HG03196 (cell line): Measurements from ENCODE around the gene GPR62.
"Not testable (repeated sequence)": the region's sequence is repeated elsewhere in the genome, so short reads cannot be mapped to it uniquely, and the experiment has no call there.

Source experiments
- ATAC-seq: cut with Tn5 transposase; IDR thresholded peaks from one replicate; pipeline ENCODE4 v1.9.1; 2021; ENCODE audit not compliant: unreplicated experiment

GPR62 gene, protein sequence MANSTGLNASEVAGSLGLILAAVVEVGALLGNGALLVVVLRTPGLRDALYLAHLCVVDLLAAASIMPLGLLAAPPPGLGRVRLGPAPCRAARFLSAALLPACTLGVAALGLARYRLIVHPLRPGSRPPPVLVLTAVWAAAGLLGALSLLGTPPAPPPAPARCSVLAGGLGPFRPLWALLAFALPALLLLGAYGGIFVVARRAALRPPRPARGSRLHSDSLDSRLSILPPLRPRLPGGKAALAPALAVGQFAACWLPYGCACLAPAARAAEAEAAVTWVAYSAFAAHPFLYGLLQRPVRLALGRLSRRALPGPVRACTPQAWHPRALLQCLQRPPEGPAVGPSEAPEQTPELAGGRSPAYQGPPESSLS

DNA sequence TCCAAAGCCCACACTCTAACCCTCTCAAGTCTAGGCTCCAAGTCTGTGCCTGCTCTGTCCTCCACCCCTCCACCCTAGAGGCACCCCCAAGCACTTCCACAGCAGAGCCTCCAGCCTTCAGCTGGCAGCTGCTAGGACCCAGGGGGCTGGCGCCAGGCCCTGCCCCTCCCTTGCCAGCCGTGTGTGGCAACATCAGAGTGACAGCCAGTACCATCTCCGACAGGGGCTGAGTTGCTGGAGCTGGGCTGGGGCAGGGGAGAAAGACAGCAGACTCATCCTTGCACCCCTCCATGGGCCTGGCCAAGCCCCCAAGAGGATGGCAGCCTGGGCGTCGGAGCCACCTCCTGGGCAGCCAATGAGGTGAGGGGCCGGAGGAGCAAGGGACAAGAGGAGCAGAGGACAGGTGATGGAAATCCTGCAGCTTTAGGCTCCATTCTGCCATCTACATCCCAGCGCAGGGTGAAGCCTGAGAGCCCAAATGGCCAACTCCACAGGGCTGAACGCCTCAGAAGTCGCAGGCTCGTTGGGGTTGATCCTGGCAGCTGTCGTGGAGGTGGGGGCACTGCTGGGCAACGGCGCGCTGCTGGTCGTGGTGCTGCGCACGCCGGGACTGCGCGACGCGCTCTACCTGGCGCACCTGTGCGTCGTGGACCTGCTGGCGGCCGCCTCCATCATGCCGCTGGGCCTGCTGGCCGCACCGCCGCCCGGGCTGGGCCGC, at the start of gene GPR62:
TSS of gene GPR62 (plus strand) at position 207 of the 718 bp plus-strand sequence. CDS start at position 479, 272 bp downstream.
- no peak for ATAC-seq

DNA sequence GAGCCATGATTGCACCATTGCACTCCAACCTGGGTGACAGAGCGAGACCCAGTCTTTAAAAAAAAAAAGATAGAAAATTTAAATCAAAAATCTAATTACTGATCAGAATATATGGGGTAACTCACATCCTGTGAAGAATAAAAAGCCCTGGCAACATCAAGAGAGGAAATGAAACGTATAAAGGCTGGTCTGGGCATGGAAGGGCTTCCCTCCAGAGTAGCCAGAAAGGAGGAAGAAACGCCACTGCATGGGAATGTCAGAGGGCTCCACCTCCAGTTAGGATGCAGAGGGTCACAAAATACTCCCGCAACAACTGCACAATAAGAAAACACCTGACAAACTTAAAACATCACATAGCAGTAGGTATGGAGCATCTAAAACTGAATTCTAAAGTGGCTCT, 47.2 kb upstream of the GPR62 start:
- ATAC-seq = no peak

DNA sequence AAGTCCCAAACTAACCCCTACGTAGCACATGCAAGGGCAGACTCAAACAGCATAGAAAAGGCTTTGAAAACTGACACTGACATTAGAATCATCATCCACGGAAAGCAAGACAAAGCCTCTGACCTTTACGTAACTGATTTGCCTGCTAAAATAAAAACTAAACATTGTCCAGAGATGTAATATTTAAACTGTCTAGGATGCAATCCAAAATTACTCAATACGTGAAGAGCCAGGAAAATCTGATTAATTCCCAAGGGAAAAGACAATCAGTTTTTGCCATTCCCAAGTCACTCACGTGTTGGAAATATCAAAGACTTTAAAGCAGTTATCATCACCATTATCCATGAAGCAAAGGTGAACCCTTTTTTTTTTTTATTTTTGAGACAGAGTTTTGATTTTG, 38.8 kb upstream of the GPR62 start:
- ATAC-seq = no peak

DNA sequence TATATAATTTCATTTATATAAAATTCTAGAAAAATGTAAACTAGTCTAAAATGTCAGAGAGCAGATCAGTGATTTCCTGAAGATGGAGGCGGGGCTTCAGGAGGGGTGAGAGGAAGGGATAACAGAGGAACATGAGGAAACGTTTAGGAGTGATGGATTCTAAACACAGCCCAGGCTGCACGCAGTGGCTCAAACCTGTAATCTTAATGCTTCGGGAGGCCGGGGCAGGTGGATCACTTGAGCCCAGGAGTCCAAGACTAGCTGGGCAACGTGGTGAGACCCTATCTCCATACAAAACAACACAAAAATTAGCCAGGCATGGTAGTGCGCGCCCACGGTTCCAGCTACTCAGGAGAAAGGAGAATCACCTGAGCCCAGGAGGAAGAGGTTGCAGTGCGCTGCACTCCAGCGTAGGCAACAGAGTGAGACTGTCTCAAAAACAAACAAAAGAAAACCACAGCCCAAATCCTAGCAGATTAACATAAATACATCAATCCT, 34.1 kb upstream of the GPR62 start:
- no peak for ATAC-seq

DNA sequence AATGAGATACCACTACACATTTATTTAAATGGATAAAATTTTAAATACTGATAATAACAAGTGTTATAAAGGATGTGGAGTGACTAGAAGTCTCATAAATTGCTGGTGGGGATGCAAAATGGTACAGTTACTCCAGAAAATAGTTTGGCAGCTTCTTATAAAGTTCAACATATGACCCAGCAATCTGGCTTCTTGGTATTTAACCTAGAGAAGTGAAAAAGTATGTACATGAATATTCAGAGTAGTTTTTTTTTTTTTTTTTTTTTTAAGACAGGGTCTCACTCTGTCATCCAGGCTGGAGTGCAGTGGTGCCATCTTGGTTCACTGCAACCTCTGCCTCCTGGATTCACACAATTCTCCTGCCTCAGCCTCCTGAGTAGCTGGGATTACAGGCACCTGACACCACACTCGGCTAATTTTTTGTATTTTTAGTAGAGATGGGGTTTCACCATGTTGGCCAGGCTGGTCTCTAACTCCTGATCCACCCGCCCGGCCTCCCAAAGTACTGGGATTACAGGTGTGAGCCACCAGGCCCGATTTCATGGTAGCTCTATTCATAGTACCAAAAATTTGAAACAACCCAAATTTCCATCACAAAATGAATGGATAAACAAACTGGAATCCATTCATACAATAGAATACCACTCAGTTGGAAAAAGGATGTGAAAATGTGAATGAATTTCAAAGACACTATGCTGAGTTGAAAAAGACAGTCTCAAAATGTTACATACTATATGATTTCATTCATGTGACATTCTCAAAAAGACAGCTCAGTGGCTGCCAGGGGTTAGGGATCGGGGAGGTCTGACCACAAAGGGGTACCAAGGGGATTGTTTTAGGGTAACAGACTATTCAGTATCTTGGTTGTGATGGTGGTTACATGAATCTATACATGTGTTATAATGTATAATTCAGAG, 27.9 kb upstream of the GPR62 start:
- no peak for ATAC-seq

DNA sequence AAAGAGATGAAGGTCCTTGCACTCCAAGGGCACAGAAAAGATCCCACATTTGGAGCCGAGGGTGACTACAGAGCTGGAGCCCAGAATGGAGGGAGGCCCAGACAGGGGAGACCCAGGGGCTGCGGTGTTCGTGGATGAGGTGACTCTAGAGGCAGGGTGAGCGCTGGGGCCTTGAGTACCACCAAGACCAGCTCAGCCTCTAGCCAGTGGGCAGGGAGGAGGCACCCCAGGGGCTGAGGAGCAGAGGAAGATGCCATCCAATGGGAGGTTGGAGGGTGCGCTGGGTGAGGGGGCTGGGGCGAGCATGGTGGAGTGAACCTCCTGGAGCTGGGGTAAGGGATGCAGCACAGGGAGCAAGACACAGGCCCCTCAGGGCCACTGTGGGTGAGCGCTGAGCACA, 26.7 kb upstream of the GPR62 start:
- ATAC-seq = no peak

DNA sequence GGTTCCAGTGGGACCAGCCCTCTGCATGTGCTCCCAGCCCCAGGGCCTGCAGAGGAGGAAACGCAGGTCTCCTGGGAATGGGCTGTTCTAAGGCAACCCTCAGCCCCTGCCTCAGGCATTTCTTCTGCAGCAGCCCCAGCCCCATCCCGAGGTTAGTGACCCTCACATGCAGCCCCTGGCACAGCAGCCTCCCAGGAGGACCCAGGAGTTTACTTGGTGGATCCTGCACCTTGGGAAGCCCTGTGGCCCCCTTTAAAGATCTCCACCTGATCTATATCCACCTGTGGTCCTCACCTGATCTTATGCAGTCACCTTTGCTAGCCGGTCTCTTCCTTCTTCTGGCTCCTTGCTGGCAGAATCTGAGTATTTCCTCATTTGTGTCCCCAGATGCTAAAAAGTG, 26.2 kb upstream of the GPR62 start:
- ATAC-seq = not testable (repeated sequence)

DNA sequence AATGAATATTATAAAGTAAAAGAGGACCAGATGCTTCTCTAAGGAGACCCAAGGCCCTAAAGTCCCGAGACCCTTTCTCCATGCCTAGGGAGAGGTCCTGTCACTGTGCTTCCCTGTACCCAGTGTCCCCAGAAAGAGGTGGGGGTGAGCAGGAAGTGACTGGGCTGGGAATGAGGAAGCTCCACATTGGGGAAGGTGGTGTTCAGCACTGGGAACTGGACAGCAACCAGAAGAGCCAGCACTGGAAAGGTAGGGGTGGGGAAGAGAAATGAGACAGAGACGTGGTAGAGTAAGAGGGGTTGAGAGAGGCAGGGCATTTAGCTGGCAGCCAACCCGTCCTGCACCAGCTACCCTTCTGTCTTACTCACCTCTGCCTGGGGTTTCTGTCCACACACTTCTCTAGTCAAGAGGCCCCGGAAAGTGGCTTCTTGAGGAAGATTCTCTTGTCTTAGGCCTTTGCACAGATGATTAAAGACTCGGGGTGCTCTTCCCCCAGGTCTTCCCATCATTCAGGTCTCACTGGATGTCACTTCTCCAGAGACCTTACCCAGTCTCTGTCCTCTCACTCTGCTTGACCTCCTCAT, 25.7 kb upstream of the GPR62 start:
- ATAC-seq = no peak

DNA sequence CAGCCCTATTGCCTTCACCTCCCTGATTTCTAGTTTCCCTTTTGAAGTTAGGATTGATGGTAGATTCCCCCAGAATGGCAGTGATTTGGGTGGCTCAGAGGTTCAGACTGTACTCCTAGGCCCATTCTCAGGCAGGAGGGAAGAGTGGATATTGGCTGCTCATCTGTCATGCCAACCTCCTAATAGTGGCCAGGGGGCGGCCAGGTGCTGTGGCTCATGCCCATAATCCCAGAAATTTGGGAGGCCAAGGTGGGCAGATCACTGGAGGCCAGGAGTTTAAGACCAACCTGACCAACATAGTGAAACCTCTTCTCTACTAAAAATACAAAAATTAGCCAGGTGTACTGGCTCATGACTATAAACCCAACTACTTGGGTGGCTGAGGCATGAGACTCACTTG, 24.7 kb upstream of the GPR62 start:
- no peak for ATAC-seq

DNA sequence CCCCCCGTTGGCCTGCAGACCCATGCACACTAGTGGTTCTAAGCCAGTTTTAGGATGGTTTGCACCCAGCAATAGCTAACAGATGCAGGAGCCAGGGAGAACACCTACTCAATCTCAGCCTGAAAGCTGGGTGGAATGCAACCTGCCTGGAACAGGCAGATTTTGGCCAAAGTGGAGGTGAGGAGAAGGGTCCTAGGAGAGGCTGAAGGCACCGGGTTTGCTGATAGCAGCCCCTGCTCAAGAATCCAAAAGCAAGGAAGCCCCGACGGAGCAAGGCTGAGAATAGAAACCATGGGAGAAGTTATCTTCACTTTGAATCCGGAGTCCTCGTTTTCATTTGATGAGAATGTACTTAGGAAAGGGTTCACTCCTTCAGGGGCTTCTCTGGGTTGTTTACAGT, 23.4 kb upstream of the GPR62 start:
- ATAC-seq = no peak

DNA sequence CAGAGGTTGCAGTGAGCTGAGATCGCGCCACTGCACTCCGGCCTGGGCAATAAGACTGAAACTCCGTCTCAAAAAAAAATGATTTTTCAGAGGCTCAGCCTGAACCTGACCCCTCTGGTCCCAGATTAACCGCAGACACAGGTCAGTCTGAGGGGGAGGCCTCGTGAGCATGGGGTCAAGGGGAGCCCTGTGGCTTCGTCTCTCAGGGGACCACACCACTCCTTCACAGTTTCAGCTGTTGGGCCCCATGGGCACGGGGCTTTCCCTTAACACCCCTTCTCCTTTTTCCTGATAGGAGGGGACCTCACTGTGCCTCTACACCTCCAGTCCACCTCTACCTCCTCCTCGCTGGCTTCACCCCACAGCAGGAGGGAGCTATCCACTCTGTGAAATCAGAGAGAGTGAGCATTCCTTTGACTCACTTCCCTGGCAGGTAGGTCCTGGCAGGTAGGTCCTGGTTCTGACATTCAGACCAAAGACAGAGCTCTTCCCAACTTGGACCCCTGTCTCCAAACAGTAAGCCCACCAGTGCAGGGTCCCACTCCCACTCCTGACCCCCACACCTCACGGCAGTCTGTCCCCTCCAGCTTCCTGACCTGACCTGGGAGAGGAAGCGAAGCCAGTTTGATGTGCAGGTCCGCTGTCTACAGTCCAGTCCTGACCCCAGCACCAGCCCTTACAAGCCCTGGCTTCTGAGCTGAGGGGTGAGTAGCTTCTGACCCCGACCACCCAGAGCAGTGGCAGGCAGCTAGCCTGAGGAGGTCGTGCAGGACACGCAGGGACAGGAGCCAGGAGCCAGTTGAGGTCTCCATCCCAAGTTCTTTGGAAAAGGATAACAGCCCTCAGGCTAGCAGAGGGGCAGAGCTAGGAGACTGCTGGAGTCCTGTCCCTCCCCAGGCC, 22.5 kb upstream of the GPR62 start:
- no peak for ATAC-seq

DNA sequence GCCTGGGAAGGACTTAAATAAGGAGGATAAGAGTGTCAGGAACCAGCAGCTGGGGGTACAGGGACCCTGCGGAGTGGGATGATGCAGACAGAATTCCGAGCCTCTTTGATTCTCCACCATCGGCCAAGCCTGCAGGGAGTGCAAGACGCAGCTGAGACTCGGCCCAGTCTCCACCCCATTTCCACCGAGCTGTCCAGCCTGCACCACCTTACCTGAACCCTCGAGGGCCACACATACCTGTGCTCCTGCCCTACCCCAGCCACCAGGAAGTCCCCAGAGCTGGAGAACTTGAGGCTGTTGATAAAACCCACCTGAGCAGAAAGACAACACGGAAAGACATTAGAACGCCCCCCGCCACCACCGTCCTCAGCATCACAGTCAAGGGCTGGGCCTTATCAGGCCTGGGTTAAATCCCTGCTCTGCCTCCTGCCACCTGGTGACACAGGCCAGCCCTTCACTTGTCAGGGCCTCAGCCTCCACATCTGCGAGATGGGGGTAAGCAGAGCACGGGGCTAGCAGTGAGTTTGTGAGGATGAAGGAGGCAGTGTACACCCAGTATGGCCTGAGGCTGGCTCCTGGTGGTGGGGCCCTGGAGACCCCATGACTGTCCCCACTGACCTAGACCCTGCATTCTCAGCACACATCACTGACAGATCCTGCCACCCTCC, 21.6 kb upstream of the GPR62 start:
- no peak for ATAC-seq

DNA sequence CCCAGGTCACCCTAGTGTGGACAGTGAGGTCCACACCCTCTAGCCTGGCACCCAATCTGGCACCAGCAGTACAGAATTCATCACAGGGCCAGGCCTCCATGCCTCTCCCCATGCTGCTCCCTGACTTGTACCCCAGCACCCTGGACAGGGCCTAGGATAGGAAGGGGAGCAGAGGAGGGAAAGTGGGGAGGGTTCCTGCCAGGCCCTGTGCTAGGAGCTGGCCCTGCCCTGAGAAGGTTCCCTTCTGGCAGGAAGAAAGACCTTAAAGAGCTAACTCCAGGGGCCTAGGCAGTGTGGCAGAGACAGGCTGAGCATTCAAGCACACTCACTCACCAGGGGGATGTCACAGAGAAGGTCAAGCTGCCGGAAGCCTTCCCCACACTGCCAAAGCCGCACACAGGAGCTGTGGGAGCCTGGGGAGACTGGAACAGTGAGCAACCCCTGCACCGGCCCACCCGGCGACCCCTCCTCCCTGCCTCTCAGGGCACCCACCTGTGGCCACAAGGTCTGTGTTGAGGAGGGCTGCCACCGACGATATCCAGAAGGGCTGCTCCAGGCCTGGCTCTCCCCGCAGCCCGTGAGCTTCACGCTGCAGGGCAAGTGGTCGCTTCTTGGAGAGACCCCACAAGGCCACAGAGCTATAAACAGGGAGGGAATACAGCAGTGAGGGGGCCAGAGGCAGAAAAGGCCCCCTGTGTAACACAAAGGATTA, 20.9 kb upstream of the GPR62 start:
- ATAC-seq = no peak

DNA sequence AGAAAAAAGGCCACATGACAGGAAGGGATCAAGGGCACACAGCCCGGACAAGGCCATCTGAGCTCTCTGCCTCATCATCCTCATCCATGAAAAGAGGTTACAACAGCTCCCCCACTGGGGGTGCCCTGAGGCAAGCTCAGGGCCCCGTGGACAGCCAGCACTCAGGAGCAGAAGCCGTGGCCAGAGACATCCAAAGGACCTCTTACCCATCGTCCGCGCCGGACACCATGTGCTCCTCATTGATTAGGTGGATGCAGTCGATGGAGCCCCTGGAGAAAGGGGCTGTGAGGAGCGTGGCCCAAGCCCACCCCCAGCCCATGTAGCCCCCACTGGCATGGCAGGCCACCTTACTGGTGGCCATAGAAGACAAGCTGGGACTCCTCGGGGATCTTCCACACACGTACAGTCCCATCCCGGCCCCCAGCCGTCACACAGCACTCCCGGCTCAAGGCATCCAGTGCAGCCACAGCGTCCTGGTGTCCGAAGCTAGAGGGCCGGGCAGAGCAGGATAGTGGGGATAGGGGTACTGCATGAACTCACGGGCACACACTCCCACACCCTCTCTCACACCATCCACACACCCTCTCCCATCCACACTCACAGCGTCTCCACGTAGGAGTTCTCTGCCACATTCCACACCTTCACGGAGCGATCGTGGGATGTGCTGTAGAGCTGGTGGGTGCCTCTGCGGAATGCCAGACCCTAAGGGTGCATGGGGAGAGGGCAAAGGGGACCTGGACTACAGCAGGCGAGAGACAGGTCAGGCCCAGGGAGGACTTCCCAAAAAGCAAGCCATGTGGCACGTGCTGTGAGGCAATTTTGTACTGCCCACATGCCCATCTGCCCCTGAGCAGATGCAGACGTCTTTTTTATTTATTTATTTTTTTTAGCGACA, 19.9 kb upstream of the GPR62 start:
- no peak for ATAC-seq

DNA sequence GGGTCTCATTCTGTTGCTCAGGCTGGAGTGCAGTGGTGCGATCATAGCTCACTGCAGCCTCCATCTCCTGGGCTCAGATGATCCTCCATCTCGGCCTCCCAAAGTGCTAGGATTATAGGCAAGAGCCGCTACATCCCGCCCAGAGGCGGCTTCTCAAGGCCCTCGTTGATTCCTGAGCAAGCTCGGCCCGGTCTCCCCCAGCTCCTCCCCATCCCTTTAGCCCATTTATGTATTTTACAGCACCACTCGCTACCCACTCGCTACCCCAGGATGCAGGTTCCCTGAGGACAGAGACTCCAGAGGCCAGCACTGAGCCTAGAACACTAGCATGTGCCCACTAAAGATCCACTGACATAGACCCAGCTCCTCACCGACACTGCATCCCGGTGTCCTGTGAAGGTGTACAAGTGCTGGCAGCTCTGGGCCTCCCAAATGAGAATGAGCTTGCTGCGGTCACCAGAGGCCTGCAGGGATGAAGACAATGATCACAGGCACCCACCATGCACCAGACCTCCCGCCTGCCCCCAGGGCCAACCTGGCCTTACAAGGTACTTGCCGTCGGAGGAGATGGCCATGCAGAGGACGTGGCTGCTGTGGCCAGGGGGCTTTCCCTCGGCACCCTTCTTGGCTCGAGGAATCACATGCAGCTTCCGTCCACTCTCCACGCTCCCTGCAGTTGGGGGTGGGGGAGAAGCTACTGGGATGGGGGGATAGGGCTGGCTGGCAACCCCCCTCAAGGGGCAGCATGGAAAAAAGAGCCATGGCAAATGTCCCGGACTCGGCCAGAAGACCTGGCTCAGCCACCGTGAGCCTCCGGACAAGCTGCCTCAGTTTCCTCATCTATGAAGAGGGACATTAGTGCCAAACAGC, 19.1 kb upstream of the GPR62 start:
- no peak for ATAC-seq

DNA sequence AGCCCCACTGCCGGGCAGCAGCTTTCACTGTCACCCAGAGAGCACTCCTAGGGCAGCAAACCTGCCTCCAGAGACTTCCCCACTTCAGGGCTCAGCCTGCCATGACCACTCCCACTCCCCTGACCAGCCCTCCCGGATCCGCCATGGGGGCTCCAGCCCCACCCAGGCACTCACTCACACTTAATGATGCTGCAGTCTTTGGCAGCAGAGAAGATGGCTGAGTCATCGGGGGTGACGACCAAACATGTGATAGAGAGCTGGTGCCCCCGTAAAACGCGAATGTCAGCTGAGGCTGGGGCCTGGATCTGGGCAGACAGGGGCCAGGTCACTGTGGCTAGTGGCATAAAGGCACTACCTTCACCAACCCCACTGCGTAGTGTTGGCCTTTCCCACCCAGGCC, 18.2 kb upstream of the GPR62 start:
- ATAC-seq = no peak
